SK-N-SH (cell line): ENCODE data around the gene SLC5A7.

Experiments
- CTCF ChIP-seq: fragments of 200-600 bp; sonication (generic); IDR thresholded peaks from 2 replicates; pipeline ENCODE4 v1.6.1; 2017; ENCODE audit warnings: antibody characterized with exemption, mild to moderate bottlenecking, moderate library complexity
- MAX ChIP-seq: IDR thresholded peaks from 2 replicates; pipeline ENCODE4 v1.4.0; 2012; ENCODE audit warnings: low read depth
- POLR2AphosphoS5 ChIP-seq: IDR thresholded peaks from 2 replicates; pipeline ENCODE4 v1.6.1; 2012; ENCODE audit warnings: low read depth, low read length
- TF ChIP-seq, protein P1 (sequence below): IDR thresholded peaks from 2 replicates; pipeline ENCODE4 v1.6.1; 2012; ENCODE audit warnings: mild to moderate bottlenecking, low read depth, low read length, moderate library complexity

GRCh38 chr2:108026092-108026794 lies 39.9 kb downstream of the SLC5A7 start:
- TF ChIP-seq, protein P1, sequence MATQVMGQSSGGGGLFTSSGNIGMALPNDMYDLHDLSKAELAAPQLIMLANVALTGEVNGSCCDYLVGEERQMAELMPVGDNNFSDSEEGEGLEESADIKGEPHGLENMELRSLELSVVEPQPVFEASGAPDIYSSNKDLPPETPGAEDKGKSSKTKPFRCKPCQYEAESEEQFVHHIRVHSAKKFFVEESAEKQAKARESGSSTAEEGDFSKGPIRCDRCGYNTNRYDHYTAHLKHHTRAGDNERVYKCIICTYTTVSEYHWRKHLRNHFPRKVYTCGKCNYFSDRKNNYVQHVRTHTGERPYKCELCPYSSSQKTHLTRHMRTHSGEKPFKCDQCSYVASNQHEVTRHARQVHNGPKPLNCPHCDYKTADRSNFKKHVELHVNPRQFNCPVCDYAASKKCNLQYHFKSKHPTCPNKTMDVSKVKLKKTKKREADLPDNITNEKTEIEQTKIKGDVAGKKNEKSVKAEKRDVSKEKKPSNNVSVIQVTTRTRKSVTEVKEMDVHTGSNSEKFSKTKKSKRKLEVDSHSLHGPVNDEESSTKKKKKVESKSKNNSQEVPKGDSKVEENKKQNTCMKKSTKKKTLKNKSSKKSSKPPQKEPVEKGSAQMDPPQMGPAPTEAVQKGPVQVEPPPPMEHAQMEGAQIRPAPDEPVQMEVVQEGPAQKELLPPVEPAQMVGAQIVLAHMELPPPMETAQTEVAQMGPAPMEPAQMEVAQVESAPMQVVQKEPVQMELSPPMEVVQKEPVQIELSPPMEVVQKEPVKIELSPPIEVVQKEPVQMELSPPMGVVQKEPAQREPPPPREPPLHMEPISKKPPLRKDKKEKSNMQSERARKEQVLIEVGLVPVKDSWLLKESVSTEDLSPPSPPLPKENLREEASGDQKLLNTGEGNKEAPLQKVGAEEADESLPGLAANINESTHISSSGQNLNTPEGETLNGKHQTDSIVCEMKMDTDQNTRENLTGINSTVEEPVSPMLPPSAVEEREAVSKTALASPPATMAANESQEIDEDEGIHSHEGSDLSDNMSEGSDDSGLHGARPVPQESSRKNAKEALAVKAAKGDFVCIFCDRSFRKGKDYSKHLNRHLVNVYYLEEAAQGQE = no peak
- TF ChIP-seq CTCF (no peak), MAX (no peak), POLR2AphosphoS5 (no peak)
